GM19239 (cell line): ENCODE measurements around the gene RHOT2.

ENCODE experiments used
- DNase-seq: peaks from one replicate; pipeline ENCODE4 v3.0.0; 2011; ENCODE audit warnings: low spot score; ENCODE audit not compliant: insufficient read length
- FAIRE-seq: peaks from 2 replicates; lab custom pipeline; 2011; peaks lifted over from hg19 to GRCh38; lab: Jason Lieb, UNC

The RHOT2 gene

DNA sequence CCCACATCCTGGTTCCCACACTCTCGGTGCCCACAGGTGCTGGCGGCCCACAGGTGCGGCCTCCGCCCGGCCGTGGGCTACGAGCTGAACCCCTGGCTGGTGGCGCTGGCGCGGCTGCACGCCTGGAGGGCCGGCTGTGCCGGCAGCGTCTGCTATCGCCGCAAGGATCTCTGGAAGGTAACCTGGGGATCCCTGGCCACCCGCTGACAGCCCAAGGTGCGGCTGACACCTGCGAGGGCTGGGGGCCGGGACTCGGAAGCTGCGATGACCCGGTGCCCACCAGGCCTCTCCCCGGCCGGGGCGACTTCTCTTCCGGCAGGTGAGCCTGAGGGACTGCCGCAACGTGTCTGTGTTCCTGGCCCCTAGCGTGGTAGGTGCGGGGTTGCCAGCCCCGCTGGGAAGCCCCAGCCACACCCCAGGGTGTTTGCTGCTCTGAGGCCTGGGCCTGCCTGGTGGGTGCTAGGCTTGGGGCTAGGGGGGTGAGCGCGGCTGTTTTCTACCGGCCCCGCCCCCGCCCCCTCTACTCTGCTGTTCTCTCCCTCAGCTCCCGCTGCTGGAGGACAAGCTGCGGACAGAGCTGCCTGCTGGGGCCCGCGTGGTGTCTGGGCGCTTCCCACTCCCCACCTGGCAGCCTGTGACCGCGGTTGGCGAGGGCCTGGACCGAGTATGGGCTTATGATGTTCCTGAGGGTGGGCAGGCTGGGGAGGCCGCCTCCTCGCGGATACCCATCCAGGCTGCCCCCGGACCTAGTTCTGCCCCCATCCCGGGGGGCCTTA lies 54.0 kb downstream of the RHOT2 start:
- no peak for DNase-seq
- FAIRE-seq = no peak

DNA sequence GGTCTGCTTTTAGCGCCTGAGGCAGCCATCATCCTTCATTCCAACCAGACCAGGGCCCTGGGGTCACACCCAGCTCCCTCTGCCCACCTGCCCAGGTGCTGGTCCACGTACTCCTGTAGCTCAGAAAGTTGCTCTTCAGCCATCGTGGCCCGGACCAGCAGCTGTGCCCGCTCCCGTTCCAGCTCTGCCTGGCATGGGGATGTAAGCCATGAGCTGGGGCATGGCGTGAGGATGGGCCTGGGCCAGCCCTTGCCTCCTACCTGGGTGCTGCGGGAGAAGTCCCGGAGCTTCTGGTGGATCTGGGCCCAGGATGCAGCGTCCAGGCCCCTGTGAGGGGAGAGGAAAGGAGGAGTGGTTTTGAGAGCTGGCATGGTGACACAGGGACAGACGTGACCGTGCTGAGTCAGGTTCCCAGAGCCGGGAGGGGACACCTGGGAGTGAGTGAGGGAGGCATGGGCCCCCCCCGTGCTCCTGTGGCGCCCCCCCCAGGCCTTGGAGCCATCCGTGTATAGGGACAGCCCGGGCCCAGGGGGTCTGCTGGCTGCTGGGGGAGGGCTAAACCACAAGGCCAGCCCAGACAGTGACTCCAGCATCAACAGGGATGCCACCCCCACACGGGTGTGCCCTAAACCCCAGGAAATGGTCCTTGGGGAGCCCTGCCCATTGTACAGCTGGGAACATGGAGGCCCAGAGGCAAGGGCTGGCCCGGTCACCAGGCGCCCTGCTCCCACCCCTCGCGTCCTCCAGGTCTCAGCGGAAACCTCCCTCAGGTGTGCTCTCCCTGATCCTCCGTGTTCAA lies 55.1 kb downstream of the RHOT2 start:
- DNase-seq (no peak), FAIRE-seq (no peak)

DNA sequence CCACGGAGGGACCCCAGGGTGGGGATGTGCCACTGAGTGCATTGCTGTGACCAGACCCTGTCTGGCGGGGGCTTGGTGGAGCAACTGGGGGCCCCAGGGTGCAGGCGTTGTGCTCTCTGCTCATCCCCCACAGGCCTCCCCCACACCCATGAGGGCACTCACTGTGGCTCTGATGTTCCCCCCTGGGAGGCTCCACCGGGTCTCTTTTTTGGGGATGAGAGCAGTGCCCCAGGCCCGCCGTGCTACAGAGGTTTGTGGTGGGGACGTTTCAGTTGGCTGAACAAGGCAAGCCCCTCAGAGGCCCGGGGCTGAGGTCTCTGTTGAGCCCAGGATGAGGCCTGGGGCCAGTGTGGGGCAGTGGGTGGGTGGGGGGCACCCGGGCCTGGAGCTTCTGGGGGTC lies 55.8 kb downstream of the RHOT2 start:
- DNase-seq (no peak), FAIRE-seq (no peak)
